ENCODE data around the gene BRD7. TPM values are rescaled to one million over a fixed set of nuclear protein-coding genes. Genes with fewer than 3 reads are reported as not detected.
"Not testable (repeated sequence)": the region's sequence is repeated elsewhere in the genome, so short reads cannot be mapped to it uniquely, and the experiment has no call there.

BRD7 gene
- total RNA-seq, 1 experiment from 2014 or later = 56.3 TPM

DNA sequence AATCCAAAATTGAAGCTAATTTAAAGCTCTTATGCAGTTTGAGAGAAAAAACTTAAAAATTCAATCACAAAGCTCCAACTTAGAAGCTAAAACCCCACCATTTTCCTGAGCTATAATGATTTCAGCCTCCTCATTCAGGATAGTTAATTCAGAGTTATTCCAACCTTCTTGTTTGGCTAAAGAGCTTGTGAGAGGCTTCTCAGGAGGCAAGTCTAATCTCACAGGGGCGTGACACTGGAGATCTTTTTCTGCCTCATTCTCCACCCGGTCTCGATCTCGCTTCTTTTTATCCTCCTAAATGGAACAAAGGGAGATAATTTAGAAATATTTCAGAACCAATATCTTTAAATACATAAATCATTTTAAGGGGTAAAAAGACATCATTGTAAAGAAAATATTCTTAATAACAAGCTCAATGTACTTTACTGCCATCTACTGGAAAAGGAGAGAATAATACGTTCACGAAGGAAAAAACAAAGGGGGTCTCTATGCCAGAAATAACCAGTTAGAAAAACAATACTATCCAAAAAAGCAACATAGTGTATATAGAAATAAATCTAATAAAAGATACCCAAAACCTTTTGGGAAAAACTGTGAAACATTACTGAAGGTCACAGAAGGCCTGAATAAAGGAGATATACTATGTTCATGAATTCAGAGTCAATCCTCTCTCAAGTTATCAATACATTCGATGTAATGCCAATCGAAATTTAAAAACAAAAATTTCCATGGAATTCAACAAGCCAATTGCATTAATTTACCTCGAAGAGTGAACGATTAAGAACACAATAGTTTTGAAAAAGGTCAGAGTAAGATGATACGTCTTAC lies 13.9 kb downstream of the BRD7 start:
- no peak for DNase-seq (ENCODE audit: low read depth)

DNA sequence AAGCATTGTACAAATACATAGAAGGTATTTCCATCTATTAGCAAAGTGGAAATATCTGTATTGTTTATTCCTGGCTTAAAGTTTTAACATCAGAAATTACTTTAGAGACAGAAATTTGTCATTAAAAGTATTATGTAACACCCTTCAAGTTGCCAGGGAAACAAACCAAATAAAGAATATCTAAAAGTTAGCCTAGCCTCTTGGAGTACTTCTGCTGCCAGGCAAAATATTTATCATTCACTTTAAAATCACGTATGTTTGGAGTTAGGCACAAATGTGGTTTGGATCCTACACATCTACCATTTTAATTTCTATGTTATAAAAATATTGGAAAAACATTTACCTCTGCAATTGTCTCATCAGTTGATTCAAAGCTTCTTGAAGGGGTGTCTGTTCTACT lies 14.7 kb downstream of the BRD7 start:
- DNase-seq (ENCODE audit: low read depth) = no peak

DNA sequence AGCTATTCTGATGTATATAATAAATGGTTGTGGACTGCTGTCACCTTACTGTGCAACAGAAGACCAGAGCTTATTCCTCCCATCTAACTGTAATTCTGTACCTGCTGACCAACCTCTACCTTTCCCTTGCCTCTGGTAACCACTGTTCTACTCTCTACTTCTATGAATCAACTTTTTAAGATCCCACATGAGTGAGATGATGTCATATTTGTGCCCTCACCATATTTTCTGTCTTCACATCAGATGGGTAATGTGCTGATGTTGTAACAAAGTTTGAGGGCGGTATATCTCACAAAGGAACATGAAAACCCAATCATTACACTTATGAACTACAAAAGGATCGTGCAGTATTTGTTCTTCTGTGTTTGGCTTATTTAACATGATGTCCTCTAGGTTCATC lies 16.8 kb downstream of the BRD7 start:
- DNase-seq (ENCODE audit: low read depth) = no peak

- no peak for DNase-seq (ENCODE audit: low read depth)
Measured at GRCh38 chr16:50351116-50351515, 17.7 kb downstream of the BRD7 start.

DNA sequence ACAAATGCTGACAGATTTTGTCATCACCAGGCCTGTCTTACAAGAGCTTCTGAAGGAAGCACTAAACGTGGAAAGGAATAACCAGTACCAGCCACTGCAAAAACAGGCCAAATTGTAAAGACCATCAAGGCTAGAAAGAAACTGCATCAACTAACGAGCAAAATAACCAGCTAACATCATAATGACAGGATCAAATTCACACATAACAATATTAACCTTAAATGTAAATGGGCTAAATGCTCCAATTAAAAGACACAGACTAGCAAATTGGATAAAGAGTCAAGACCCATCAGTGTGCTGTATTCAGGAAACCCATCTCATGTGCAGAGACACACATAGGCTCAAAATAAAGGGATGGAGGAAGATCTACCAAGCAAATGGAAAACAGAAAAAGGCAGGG lies 23.6 kb downstream of the BRD7 start:
- not testable (repeated sequence) for DNase-seq (ENCODE audit: low read depth)

GRCh38 chr16:50343566-50343965 lies 25.2 kb downstream of the BRD7 start:
- not testable (repeated sequence) for DNase-seq (ENCODE audit: low read depth)

DNA sequence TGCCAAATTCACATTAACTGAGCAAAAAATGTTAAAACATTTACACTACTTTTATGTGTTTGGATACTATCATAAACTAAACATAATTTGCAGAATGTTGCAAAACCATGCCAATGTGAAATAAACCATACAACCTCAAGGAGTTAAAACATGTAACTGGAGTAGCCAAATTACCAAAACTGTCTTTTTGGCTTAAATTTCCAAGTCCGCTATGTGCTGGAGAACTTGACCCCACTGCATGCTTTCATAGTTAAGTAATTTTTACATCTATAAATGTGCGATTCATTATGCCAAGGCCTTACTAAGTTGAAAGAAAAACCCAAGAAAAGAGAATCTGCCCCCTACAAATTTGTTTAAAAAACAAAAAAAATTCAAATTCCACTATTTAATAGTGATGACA lies 28.2 kb downstream of the BRD7 start:
- no peak for DNase-seq (ENCODE audit: low read depth)

GRCh38 chr16:50338371-50339231 lies 30.2 kb downstream of the BRD7 start:
- DNase-seq (ENCODE audit: low read depth) = no peak

GRCh38 chr16:50336884-50337283 lies 31.9 kb downstream of the BRD7 start:
- DNase-seq (ENCODE audit: low read depth) = no peak

GRCh38 chr16:50335196-50335958 lies 33.4 kb downstream of the BRD7 start:
- DNase-seq (ENCODE audit: low read depth) = no peak

- no peak for DNase-seq (ENCODE audit: low read depth)
Measured at GRCh38 chr16:50334106-50334975, 34.4 kb downstream of the BRD7 start.

GRCh38 chr16:50332599-50332998 lies 36.2 kb downstream of the BRD7 start:
- DNase-seq (ENCODE audit: low read depth) = no peak

GRCh38 chr16:50331570-50331969 lies 37.2 kb downstream of the BRD7 start:
- no peak for DNase-seq (ENCODE audit: low read depth)

- DNase-seq (ENCODE audit: low read depth) = no peak
Measured at GRCh38 chr16:50329446-50330189, 39.2 kb downstream of the BRD7 start.

- DNase-seq (ENCODE audit: low read depth) = no peak
Measured at GRCh38 chr16:50326835-50327465, 41.8 kb downstream of the BRD7 start.

DNA sequence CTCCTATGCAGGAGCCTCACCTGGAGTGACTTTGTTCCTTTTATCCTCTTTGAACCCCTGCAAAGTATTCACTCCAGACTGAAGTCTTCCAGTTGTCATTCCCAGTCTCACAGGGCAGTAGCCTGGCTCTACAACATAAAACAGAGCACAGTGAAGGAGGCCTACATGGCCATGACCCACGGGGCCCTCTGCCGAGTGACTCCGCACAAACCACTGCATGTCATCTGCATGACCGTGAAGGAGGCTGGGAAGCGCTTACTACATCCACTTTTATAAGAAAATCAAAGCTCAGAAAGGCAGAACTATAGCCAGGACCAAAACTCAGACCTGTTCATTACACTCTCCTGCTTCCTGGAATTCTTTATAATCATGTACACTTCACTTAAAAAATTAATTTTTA lies 42.5 kb downstream of the BRD7 start:
- DNase-seq (ENCODE audit: low read depth) = no peak

DNA sequence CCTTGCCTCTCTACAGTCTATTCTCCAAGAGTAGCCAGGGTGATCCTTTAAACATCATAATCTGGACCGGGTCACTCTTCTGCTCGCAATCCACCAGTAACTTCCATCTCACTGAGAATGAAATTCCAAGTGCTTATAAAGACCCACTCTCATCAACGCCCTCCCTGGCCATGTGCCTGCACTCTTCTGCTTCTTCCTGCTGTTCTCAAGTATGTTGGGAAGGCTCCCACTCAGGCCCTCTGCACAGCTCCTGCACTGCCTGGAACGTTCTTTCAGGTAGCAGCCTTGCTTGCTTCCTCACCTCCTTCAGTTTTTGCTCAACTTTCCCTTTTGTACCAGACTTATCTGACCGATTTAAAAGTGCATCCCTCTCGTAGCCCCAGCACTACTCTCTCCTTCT lies 44.4 kb downstream of the BRD7 start:
- DNase-seq (ENCODE audit: low read depth) = no peak

DNA sequence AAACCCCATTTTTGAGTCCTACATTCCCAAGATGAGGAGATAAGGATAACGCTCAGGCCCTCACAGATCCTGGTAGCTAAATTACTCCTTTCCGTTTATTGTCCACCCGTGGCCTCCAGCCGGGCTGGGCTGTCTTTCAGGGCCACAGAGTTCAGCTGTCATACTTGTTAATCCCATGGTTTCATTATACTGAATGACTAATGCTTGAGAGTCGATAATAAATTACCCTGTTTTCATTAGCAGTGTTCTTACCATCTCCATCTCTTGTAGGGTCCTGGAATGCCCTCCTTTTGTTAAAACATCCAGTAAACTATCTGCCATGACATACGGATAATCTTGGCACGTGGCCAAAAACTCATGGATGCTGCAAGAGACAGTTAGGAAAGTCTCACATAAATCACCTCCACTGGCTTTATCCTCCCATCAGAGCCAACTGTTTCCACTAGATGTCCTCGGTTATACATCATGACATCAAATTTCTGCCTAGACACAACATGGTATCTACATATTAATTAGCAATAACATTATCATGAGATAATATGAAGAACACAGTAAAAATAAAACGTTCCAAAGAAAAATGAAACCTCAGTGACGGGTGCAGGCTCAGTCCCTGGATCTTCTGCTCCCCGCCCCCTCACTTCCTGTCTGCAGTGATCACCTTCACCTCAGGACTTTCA lies 45.3 kb downstream of the BRD7 start:
- DNase-seq (ENCODE audit: low read depth) = peak; percentile 58

DNA sequence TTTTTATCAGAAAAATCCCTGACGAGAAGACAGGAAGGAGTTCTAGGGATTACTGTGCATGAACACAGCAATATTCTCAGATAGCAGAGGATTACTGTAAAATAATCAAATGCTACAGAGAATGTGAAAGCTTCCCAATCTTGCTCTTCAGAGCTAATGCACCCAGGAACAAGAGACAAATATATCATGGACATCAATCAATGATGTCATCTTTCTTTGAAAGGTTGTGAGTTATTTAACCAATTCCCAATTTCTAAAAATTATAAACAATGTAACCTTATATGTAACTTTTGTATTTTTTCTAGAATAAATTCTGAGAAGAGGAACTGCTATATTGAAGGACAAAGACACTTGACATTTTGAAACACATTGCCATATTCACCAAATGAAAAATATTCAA lies 46.5 kb downstream of the BRD7 start:
- DNase-seq (ENCODE audit: low read depth) = no peak
